Epithelial cell of alveolus of lung (primary cell): ENCODE measurements around the gene PTPN5. TPM values are rescaled to one million over a fixed set of nuclear protein-coding genes. Genes with fewer than 3 reads are reported as not detected.

Experiments
- total RNA-seq: library from RNA; depleted of rRNA; stranded (reverse); fragments of >200 nt; gene quantifications from 2 replicates; pipeline ENCODE4 v1.2.1, GENCODE V29; 2015

Gene PTPN5
- not detected in 2 replicates for total RNA-seq

GRCh38 chr11:18791207-18791968, at the start of gene PTPN5:
PTPN5 (minus strand) TSS chr11:18791798; CDS start chr11:18771958, 19,840 bp downstream.

GRCh38 chr11:18726040-18726439, 65.6 kb downstream of the PTPN5 start, which contains the start of gene IGSF22:
IGSF22 (minus strand) TSS chr11:18726188; CDS start chr11:18724236, 1,952 bp downstream.

GRCh38 chr11:18698341-18699268, 93.0 kb downstream of the PTPN5 start, which contains the start of gene TMEM86A:
TMEM86A (plus strand) TSS chr11:18698779; CDS start chr11:18698887, 108 bp downstream.

Other genes starting within 250 kb of the PTPN5 start
- gene UEVLD, start 203.1 kb downstream of the PTPN5 start, total RNA-seq: 24.7 and 28.4 TPM in 2 replicates
- not detected in 2 replicates for gene MISFA, start 192.0 kb downstream of the PTPN5 start, total RNA-seq
- 14.2 and 19.7 TPM in 2 replicates for gene SPTY2D1, start 157.5 kb downstream of the PTPN5 start, total RNA-seq
- 1.2 and 2.8 TPM in 2 replicates for gene TMEM86A, start 93.0 kb downstream of the PTPN5 start, total RNA-seq
- not detected in 2 replicates for gene IGSF22, start 65.6 kb downstream of the PTPN5 start, total RNA-seq
- not detected in 2 replicates for gene MRGPRX1, start 147.6 kb upstream of the PTPN5 start, total RNA-seq